ENCODE measurements around the gene HIPK2.

Gene HIPK2

DNA sequence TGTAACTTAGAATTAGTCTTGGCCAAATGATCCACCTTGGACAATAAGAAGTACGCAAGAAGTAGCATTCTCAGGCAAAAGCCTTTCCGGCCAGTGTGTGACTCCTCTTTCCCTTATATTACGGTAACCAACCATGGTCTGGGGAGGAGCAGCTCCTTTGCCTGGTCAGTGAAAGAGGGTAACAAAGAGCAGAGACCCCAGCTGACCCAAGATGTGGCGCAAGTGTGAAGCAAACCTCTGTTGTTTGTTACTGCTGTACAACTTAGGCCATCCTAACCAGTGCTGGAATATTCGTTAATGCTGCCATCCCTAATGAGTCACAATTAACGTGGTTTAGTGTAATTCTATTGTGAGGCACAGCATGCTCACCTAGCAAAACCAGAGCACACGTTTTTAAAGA, 44.0 kb downstream of the HIPK2 start:
- TF ChIP-seq CTCF (IDR thresholded peaks at IDR 0.05; ENCODE audit: low read depth, low read length), result no peak
- no peaks in the 10 kb centered on the region for H3K27me3 ChIP-seq
- H3K36me3 ChIP-seq, result no peaks in the 10 kb centered on the region
- no peaks in the 10 kb centered on the region for H3K4me1 ChIP-seq
- no peak for DNase-seq
- H3K9me3 ChIP-seq, result no peaks in the 10 kb centered on the region
- H3K4me3 ChIP-seq (ENCODE audit: low read depth, low read length), result no peak overlapping the region

GRCh38 chr7:139732471-139733167, 45.2 kb downstream of the HIPK2 start:
- Histone ChIP-seq H3K4me1 (no peaks in the 10 kb centered on the region), H3K9me3 (no peaks in the 10 kb centered on the region), H3K4me3 (ENCODE audit: low read depth, low read length) (no peak overlapping the region), H3K36me3 (no peaks in the 10 kb centered on the region), H3K27me3 (no peaks in the 10 kb centered on the region)
- no peak for DNase-seq
- TF ChIP-seq CTCF (IDR thresholded peaks at IDR 0.05; ENCODE audit: low read depth, low read length), result no peak

DNA sequence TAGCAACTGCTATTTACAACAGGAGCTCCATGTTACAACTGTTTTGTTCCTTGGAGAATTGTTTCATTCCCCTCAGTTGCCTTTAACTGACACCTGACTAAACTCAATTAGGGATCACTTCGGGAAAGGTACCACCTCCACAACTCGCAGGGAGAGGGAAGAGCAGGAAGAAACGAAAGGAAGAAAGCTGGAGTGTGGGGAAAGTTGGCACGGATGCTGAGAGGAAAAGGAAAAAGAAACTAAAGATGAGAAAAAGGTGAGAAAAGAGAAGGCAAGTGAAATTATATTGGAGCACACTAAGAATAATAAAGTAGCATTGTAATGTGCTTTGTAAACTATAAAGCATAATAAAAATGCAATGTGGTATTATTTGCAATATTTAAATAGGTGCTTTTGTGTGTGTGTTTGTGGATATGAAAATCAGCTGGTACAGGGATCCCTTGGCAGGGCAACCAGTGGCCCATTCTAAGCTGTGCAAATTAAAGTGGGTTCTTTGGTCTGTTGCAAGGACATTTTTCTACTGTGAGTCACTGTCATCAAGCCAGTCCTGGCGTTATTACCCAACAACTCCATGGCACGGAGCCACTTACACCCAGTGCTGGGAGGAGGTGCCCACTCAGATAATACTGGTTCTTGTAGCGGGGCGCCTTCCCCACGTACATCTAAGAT, 45.9 kb downstream of the HIPK2 start:
- no peak overlapping the region for H3K4me3 ChIP-seq (ENCODE audit: low read depth, low read length)
- H3K27me3 ChIP-seq, result no peaks in the 10 kb centered on the region
- no peaks in the 10 kb centered on the region for H3K36me3 ChIP-seq
- H3K4me1 ChIP-seq, result no peaks in the 10 kb centered on the region
- no peak for DNase-seq
- TF ChIP-seq CTCF (IDR thresholded peaks at IDR 0.05; ENCODE audit: low read depth, low read length), result no peak
- H3K9me3 ChIP-seq, result no peaks in the 10 kb centered on the region

DNA sequence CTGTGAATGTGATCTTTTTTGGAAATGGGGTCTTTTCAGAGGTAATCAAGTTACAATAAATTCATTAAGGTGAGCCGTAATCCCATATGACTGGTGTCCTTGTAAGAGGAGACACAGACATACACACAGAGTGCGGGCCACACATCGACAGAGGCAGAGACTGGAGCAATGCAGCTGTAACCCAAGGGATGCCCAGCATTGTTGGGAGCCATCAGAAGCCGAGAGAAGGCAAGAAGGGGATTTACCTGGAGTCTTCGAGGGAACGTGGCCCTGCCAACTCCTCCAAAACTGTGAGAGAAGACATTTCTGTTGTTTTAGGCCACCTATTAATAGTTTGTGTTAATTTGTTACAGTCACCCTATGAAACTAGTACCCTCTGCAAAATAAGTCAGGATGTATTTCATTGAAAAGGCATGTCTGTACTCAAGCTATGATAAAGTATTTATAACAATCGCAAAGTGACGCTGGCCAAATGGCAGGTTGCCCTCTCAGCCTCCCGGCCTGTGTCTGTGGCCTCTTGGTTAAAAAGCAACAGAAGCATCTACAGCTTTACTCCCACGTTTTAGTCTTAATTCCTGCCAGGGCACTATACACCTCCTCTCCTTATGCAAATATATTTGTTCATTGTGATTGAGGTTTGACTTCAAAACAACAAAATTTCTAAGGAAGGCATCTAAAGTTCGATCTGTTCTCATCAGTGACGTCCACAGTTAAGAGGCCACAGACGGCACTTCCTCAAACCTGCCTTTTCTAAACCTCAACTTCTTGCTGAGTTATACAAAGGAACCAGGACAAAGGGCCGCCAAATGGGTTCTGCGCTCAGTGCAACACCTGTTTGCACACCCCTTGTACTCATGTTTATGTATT, 46.8 kb downstream of the HIPK2 start:
- Histone ChIP-seq H3K36me3 (no peaks in the 10 kb centered on the region), H3K4me3 (ENCODE audit: low read depth, low read length) (no peak overlapping the region), H3K27me3 (no peaks in the 10 kb centered on the region), H3K9me3 (no peaks in the 10 kb centered on the region), H3K4me1 (no peaks in the 10 kb centered on the region)
- no peak for TF ChIP-seq CTCF (IDR thresholded peaks at IDR 0.05; ENCODE audit: low read depth, low read length)
- DNase-seq, result no peak

DNA sequence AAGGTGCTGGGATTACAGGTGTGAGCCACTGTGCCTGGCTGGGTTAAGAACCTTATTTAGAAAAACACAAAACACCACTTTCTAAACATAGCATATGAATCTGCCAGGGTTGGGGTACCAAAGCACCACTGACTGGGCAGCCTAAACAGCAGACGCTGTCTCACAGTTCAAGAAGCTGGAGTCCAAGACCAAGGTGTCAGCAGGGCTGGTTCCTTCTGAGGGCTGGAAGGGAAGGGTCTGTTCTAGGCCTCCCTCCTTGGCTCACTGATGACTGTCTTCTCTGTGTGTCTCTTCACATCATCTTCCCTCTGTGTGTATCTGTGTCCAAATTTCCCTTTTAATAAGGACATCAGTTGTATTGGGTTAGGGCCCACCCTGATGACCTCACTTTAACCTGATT, 49.6 kb downstream of the HIPK2 start:
- Histone ChIP-seq H3K4me1 (no peaks in the 10 kb centered on the region), H3K27me3 (no peaks in the 10 kb centered on the region), H3K9me3 (no peaks in the 10 kb centered on the region), H3K4me3 (ENCODE audit: low read depth, low read length) (no peak overlapping the region), H3K36me3 (no peaks in the 10 kb centered on the region)
- DNase-seq, result no peak
- no peak for TF ChIP-seq CTCF (IDR thresholded peaks at IDR 0.05; ENCODE audit: low read depth, low read length)

Measured in BE2C (cell line).